ENCODE data around the gene ZSCAN5A. TPM values are rescaled to one million over a fixed set of nuclear protein-coding genes. Genes with fewer than 3 reads are reported as not detected.
"Not testable (repeated sequence)": the region's sequence is repeated elsewhere in the genome, so short reads cannot be mapped to it uniquely, and the experiment has no call there.

ZSCAN5A gene
- total RNA-seq, 1 donor from 2014 or later, result 14.8 TPM

DNA sequence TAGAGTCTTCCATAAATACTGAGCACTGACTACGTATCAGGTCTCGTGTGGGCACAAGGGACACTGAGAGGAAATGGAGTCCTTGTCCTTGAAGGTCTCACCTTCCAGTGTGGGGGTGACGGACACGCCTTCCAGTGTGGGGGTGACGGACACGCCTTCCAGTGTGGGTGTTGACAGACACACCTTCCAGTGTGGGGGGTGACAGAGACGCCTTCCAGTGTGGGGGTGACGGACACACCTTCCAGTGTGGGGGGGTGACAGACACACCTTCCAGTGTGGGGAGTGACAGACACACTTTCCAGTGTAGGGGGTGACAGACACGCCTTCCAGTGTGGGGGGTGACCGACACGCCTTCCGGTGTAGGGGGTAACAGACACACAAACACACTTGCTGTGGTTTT, 56.4 kb downstream of the ZSCAN5A start:
- H3K9me3 ChIP-seq, result no peaks in the 10 kb centered on the region
- H3K27ac ChIP-seq, result no peak overlapping the region
- intact Hi-C loops (cut with DNase I), result no loop called here
- H3K4me1 ChIP-seq, result no peaks in the 10 kb centered on the region
- no peak overlapping the region for H3K4me3 ChIP-seq
- H3K27me3 ChIP-seq, result no peaks in the 10 kb centered on the region
- no peak for DNase-seq
- TF ChIP-seq, protein P1, sequence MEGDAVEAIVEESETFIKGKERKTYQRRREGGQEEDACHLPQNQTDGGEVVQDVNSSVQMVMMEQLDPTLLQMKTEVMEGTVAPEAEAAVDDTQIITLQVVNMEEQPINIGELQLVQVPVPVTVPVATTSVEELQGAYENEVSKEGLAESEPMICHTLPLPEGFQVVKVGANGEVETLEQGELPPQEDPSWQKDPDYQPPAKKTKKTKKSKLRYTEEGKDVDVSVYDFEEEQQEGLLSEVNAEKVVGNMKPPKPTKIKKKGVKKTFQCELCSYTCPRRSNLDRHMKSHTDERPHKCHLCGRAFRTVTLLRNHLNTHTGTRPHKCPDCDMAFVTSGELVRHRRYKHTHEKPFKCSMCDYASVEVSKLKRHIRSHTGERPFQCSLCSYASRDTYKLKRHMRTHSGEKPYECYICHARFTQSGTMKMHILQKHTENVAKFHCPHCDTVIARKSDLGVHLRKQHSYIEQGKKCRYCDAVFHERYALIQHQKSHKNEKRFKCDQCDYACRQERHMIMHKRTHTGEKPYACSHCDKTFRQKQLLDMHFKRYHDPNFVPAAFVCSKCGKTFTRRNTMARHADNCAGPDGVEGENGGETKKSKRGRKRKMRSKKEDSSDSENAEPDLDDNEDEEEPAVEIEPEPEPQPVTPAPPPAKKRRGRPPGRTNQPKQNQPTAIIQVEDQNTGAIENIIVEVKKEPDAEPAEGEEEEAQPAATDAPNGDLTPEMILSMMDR (IDR thresholded peaks at IDR 0.05), result no peak
- no peaks in the 10 kb centered on the region for H3K36me3 ChIP-seq
- ATAC-seq, result no peak

DNA sequence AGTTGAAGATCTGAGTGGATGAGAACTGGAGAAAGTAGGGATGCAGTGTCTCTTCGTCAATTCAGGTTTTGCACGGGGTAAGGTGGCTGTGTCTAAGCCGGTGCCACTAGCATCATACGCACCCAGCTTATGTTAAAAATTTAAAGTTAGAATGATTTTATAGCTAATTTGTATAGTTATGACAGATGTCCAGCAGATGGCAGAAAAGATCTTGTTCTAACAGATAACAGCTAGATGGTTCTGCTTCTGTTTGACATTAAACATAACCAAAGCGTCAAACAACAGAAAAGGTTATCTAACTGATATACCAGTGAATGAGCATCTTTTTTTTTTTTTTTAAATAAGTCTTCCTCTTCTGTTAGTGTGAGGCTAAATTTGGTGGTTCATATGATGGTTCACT, 60.9 kb downstream of the ZSCAN5A start:
- Histone ChIP-seq H3K4me3 (no peak overlapping the region), H3K4me1 (no peaks in the 10 kb centered on the region), H3K27ac (no peak overlapping the region), H3K9me3 (no peaks in the 10 kb centered on the region), H3K36me3 (no peaks in the 10 kb centered on the region), H3K27me3 (no peaks in the 10 kb centered on the region)
- intact Hi-C loops (cut with DNase I), result no loop called here
- DNase-seq (no peak), ATAC-seq (peak; percentile 65)
- TF ChIP-seq, protein P1 (IDR thresholded peaks at IDR 0.05), result peak; percentile 44

DNA sequence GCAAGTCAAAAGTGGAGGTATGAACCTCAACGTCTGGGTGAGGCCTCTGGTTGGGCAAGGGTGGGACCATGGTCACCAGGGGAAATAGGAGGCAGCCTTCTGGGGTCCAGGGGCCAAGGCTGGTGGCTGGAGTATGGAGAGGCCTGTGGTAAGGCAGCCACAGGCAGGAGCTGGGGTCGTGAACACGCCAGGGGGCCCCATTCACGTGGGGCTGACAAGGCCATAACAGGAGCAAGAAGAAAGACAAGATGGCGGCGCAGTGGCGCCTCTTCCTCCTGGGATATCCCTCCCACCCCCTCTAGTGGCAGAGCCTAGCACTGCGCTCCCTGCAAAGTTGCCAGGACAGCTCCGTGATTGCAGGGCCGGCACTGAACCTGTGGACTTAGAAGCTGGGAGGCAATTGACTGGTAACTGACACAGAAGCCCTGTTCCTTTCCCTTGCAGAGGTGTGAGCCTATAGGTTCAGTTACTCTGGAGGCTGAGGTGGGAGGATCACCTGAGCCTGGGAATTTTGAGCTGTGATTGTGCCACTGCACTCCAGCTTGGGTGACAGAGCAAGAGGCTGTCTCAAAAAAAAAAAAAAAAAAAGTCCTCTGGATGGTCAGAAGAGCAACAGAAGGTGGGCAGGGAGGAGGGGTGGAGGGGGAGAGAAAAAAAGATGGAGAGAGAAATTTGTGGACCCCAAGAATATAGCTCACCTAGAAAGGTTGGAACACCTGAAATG, 61.8 kb downstream of the ZSCAN5A start:
- peak; percentile 97 for ATAC-seq
- intact Hi-C loops (cut with DNase I), result no loop called here
- peak; percentile 90 for DNase-seq

DNA sequence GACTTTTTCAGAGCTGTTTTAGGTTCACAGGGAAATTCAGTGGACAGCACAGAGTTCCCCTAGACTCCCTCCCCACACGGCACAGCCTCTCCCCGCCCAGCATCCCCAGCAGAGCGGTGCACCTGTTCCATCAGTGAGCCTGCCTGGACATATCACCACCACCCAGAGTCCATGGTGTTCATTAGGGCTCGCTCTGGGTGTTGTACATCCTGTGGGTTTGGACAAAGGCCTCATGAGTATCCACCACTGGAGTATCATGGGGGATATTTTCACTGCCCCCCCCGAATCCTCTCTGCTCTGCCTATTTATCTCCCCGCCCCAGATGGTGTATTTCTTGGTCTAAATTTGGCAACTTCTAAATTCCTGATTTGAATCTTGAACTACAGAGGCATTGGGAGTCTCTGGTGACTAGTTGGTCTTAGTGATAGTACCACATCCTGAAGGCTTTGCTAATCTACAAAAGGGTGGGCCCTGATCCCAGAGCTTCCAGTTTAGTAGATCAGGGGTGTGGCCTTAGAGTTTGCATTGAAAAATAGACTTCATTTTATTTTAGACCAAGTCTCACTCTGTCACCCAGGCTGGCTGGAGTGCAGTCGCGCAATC, 65.8 kb downstream of the ZSCAN5A start:
- H3K4me3 ChIP-seq; H3K9me3 ChIP-seq; DNase-seq; ATAC-seq; intact Hi-C loops (cut with DNase I); H3K27ac ChIP-seq; H3K4me1 ChIP-seq; H3K36me3 ChIP-seq; H3K27me3 ChIP-seq: not testable (repeated sequence)

More for the DNA sequence above, 61.8 kb downstream of the ZSCAN5A start:
- Histone ChIP-seq H3K27me3 (no peaks in the 10 kb centered on the region), H3K36me3 (no peaks in the 10 kb centered on the region), H3K9me3 (no peaks in the 10 kb centered on the region), H3K4me1 (no peaks in the 10 kb centered on the region), H3K27ac (no peak overlapping the region), H3K4me3 (no peak overlapping the region)
- TF ChIP-seq, protein P1 (IDR thresholded peaks at IDR 0.05), result peak; percentile 83

DNA sequence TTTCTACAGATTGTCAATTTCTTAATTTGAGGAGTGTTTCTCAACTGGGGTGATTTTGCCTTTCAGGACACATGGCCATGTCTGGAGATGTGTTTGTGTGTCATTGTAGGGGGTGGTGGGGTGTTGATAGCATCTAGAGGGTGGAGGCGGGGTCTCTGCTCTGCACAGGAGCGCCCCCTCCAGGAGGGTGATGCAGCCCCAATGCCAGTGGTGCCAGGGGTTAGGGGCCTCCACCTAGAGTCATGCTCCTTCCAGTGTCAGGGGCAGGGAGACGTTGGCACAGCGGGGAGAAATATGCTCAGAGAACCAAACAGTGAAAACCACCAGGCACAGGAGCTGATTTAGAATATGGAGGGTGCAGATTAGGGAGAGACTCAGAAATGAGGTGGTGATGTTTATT, 68.9 kb downstream of the ZSCAN5A start:
- H3K27ac ChIP-seq; H3K4me3 ChIP-seq; DNase-seq; H3K27me3 ChIP-seq; ATAC-seq; H3K36me3 ChIP-seq; H3K9me3 ChIP-seq; H3K4me1 ChIP-seq; intact Hi-C loops (cut with DNase I): not testable (repeated sequence)

DNA sequence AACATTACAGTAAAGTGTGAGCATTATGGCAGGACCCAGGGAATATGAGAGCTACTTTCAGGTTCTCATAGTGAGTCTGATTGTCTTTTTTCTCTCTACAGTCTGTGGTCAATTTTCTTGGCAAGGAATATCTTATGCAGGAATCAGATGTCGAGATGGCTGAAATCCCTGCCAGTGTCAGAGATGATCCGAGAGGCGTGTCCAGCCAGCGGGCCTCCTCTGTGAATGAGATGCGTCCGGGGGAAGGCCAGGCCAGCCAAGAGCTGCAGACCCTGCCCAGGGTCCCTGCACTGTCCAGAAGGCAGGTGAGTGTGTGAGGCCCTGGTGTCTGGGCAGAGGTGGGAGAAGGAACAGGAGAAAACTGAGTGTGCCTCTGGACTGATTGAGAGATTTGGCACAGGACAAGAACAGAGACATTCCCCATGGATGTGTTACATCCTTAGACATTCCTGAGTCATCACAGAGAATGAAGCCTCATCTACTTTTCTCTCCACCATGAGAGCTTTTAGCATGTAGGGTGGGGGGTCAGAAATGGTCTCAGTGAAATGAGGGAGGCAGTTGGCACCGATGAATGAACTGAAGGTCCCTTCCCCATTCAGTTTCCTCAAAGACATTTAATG, 69.4 kb downstream of the ZSCAN5A start:
- intact Hi-C loops (cut with DNase I), result no loop called here

More for the DNA sequence above, 69.4 kb downstream of the ZSCAN5A start:
- no peak for ATAC-seq
- Histone ChIP-seq H3K36me3 (no peaks in the 10 kb centered on the region), H3K4me1 (no peaks in the 10 kb centered on the region), H3K4me3 (no peak overlapping the region), H3K27me3 (no peaks in the 10 kb centered on the region), H3K9me3 (no peaks in the 10 kb centered on the region), H3K27ac (no peak overlapping the region)
- TF ChIP-seq, protein P1 (IDR thresholded peaks at IDR 0.05), result no peak
- no peak for DNase-seq

Data from upper lobe of right lung (tissue), 1 donor.